Calu3 (cell line): ENCODE measurements around the gene TLCD2. TPM values are rescaled to one million over a fixed set of nuclear protein-coding genes. Genes with fewer than 3 reads are reported as not detected.
"Not testable (repeated sequence)": the region's sequence is repeated elsewhere in the genome, so short reads cannot be mapped to it uniquely, and the experiment has no call there.

ENCODE experiments used
- BruUV-seq: library from RNA; stranded (reverse); fragments of 400-500 nt; replicated peaks from 2 replicates; lab custom pipeline; 2021; lab: Mats Ljungman, UMichigan
- CTCF ChIA-PET: fragments of 300-600 bp; sonication (Branson Sonifier 250); formaldehyde crosslinking; loops from one replicate; lab custom pipeline; 2022; ENCODE audit warnings: antibody characterized with exemption; lab: Charles Lee
- DNase-seq: peaks from one replicate; pipeline ENCODE4 v3.0.0; 2022
- H3K27ac Mint-ChIP-seq: one replicate; pipeline ENCODE4 v1.8.0; 2022; ENCODE audit warnings: mixed read lengths; ENCODE audit not compliant: unreplicated experiment
- H3K27me3 Mint-ChIP-seq: one replicate; pipeline ENCODE4 v1.8.0; 2022; ENCODE audit warnings: mixed read lengths; ENCODE audit not compliant: unreplicated experiment
- H3K36me3 Mint-ChIP-seq: one replicate; pipeline ENCODE4 v1.8.0; 2022; ENCODE audit warnings: mild to moderate bottlenecking, moderate library complexity, mixed read lengths; ENCODE audit not compliant: insufficient read depth, unreplicated experiment
- H3K4me1 Mint-ChIP-seq: one replicate; pipeline ENCODE4 v1.8.0; 2022; ENCODE audit warnings: mild to moderate bottlenecking, low read depth, mixed read lengths; ENCODE audit not compliant: unreplicated experiment
- H3K4me3 Mint-ChIP-seq: one replicate; pipeline ENCODE4 v1.8.0; 2022; ENCODE audit warnings: mild to moderate bottlenecking, low read depth, moderate library complexity, mixed read lengths; ENCODE audit not compliant: unreplicated experiment
- H3K9me3 Mint-ChIP-seq: one replicate; pipeline ENCODE4 v1.8.0; 2022; ENCODE audit warnings: low read depth, mixed read lengths; ENCODE audit not compliant: unreplicated experiment
- CTCF ChIP-seq: fragments of 200-600 bp; IDR thresholded peaks from one replicate; pipeline ENCODE4 v1.8.0; 2022; ENCODE audit warnings: antibody characterized with exemption; ENCODE audit not compliant: unreplicated experiment
- intact Hi-C: fragments of 100-400 bp; cut with micrococcal nuclease; formaldehyde crosslinking; loops from one replicate; pipeline ENCODE4 v1.10.0; 2022; ENCODE audit not compliant: unreplicated experiment
- total RNA-seq: library from RNA; stranded (reverse); gene quantifications from 2 replicates; pipeline ENCODE4 v1.2.3, GENCODE V29; 2022

The TLCD2 gene
- total RNA-seq, 1 experiment from 2014 or later = 5.9 TPM

- intact Hi-C loops = no loop called here
- BruUV-seq = TSS peak; percentile 41
- Mint-ChIP-seq H3K4me3 (peak within 1 kb of the TSS; percentile 92), H3K4me1 (peaks cover 19% of the 10 kb centered on the region), H3K36me3 (peaks cover 30% of the 10 kb centered on the region), H3K9me3 (no peaks in the 10 kb centered on the region), H3K27me3 (no peaks in the 10 kb centered on the region), H3K27ac (peak within 1 kb of the TSS; percentile 87)
- CTCF ChIA-PET = interaction anchor here (0.6 to 1.4 kb wide), 2 partner anchors 15 to 178 kb away, joined by 3 to 12 read pairs; no protein-coding TSS in a partner anchor
- peak; percentile 94 for DNase-seq
- no peak for TF ChIP-seq CTCF
These were observed 25.6 kb downstream of the TLCD2 start, which contains the start of gene PRPF8 for GRCh38 chr17:1684378-1685189. Gene PRPF8, minus strand, starts transcription at chr17:1684867. Its CDS starts 296 bp downstream, at chr17:1684571.

- peaks cover 41% of the 10 kb centered on the region for H3K36me3 Mint-ChIP-seq
- no peak for TF ChIP-seq CTCF
- intact Hi-C loops = no loop called here
- BruUV-seq = no TSS peak
- peaks cover 19% of the 10 kb centered on the region for H3K4me1 Mint-ChIP-seq
- H3K27ac Mint-ChIP-seq = no peak overlapping the region
- no peak for DNase-seq
- H3K4me3 Mint-ChIP-seq = peak overlapping the region; percentile 92
- H3K9me3 Mint-ChIP-seq = no peaks in the 10 kb centered on the region
- H3K27me3 Mint-ChIP-seq = no peaks in the 10 kb centered on the region
- CTCF ChIA-PET = no interaction called here
These were observed 26.7 kb downstream of the TLCD2 start for GRCh38 chr17:1683459-1683858.

- no peak overlapping the region for H3K4me3 Mint-ChIP-seq
- TF ChIP-seq CTCF = no peak
- no peaks in the 10 kb centered on the region for H3K9me3 Mint-ChIP-seq
- CTCF ChIA-PET = no interaction called here
- H3K36me3 Mint-ChIP-seq = peaks cover 48% of the 10 kb centered on the region
- intact Hi-C loops = no loop called here
- H3K4me1 Mint-ChIP-seq = no peaks in the 10 kb centered on the region
- DNase-seq = no peak
- H3K27ac Mint-ChIP-seq = no peak overlapping the region
- H3K27me3 Mint-ChIP-seq = no peaks in the 10 kb centered on the region
- BruUV-seq = TSS peak; percentile 2
These were observed 33.8 kb downstream of the TLCD2 start for GRCh38 chr17:1676401-1676800.

DNA sequence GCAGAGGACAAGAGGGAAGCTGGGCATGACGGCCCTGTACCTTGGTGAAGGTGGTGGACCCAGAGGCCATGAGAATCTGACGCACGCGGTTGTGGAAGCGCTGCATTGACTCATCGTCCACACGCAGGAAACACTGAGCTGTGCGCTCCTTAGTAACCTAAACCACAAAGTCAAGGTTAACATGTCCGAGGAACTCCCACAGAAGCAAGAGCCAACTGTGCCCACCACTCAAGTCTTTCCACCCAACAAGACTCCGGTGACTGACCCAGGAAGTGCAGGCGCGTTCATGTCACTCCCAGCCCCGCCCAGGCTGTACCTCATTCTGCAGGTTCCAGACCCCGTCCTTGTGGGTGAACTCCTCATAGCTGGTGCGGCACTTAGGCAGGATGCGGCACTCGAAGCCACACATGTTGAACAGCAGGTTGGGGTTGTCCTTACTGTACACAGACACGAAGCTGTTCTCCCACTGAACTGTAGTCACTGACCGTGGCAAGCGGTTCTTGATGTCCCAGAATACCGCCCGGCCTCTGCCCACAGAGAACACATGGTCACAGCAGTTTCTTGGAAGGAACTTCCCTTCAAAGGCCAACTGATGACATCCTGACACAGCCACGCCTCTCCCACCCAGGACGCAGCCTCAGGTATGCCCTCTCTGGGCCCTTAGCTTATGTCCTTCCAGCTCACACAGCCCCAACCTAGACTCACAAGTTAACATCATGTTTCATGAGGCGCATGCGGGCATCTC, 37.0 kb downstream of the TLCD2 start:
- CTCF ChIA-PET = no interaction called here
- no peak for TF ChIP-seq CTCF
- H3K27ac Mint-ChIP-seq = no peak overlapping the region
- H3K4me1 Mint-ChIP-seq = peaks cover 17% of the 10 kb centered on the region
- peaks cover 56% of the 10 kb centered on the region for H3K36me3 Mint-ChIP-seq
- BruUV-seq = no TSS peak
- no peak for DNase-seq
- no peaks in the 10 kb centered on the region for H3K9me3 Mint-ChIP-seq
- intact Hi-C loops = no loop called here
- H3K27me3 Mint-ChIP-seq = no peaks in the 10 kb centered on the region
- no peak overlapping the region for H3K4me3 Mint-ChIP-seq

- H3K27ac Mint-ChIP-seq, intact Hi-C loops, DNase-seq, H3K9me3 Mint-ChIP-seq, H3K4me1 Mint-ChIP-seq, H3K27me3 Mint-ChIP-seq, BruUV-seq, CTCF ChIA-PET, H3K4me3 Mint-ChIP-seq: not testable (repeated sequence)
- peaks cover 51% of the 10 kb centered on the region for H3K36me3 Mint-ChIP-seq
These were observed 46.2 kb downstream of the TLCD2 start for GRCh38 chr17:1663934-1664333.
